Inflammatory macrophage (primary cell): ENCODE measurements around the gene NFATC2.
"Not testable (repeated sequence)": the region's sequence is repeated elsewhere in the genome, so short reads cannot be mapped to it uniquely, and the experiment has no call there.

Experiments
- DNase-seq, 2 donors: peaks; one replicate each; pipeline ENCODE4 v3.0.0-alpha.2; 2020 to 2022

NFATC2 gene

DNA sequence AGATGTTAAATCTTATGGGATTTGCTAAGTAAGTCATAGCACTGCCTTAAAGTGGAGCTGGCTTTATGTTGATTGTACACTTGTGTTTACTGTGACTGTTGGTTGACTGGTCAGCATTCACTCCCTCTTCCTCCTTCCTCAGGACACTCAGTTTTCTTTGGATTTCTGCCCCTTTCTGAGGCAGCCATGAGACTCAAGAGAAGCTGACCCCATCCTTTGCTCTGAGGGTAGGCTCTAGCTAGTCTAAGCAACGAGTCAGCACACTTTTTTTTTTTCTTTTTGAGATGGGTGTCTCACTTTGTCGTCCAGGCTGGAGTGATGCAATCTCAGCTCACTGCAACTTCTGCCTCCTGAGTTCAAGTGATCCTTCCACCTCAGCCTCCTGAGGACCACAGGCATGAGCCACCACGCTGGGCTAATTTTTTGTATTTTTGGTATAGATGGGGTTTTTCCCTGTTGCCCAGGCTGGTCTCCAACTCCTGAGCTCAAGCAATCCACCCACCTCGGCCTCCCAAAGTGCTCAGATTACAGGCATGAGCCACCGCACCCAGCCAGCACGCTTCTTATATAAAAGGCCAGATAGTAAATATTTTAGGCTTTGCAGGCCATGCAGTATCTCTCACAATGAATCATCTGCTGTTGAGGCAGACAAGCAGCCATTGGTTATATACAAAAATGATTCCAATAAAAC, 191.4 kb downstream of the NFATC2 start:
- peak in 1 of 2 donors; percentile 23 for DNase-seq

DNA sequence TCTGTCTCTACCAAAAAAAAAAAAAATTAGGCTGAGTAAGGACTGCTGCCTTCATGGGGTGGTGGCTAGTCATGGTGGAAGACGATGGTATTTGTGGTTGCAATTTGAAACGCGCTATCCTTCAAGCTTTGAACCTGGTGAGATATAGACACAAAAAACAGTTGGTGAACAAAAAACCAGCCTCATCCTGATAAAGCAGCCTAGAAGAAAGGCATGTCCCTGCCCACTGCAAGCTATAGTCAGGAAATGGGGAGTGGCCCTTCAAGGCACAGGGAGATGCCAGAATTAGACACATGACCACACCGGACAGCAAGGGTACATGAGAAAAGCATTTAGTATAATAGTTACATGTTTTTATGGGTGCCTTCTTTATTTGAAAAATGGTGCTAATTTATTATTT, 193.6 kb downstream of the NFATC2 start:
- DNase-seq: no peak

DNA sequence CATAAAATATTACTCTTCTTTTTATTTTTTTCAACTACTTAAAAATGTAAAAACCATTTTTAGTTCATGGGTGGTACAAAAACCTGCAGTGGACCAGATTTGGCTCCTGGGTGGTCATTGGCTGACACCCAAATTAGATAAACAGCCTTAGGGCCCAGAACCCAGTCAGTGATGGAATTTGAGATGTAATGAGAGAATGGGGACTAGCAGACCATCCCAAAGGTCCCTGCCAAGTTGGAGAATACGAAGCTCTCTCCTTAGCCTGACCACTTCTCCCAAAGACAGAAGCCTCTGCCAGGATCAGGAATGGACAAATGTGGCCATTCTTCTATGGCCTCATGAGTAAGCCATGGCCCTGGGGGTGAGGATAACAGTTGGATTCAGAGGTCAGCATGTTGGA, 194.7 kb downstream of the NFATC2 start:
- DNase-seq: no peak

DNA sequence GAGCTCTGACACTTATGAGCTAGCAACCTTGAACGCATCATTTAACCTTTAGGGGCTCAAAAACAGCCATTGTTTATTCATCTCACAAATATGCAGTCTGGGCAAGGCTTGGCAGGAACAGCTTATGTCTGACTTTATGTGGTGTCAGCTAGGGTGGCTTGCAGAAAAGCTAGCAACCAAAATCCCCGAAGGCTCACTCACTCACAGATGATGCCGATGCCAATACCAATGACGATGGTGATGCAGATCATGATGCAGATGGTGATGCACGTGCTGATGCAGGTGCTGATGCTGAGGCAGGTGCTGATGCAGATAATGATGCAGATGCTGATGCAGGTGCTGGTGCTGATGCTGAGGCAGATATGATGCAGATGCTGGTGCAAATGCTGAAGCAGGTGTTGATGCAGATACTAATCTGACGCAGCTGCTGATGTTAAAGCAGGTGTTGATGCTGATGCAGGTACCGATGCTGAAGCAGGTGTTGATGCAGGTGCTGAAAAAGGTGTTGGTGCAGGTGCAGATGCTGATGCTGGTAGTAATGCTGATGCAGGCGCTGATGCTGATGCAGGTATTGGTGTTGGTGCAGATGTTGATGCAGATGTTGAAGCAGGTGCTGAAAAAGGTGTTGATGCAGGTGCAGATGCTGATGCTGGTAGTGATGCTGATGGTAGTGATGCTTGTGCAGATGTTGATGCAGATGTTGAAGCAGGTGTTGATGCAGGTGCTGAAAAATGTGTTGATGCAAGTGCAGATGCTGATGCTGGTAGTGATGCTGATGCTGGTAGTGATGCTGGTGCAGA, 195.6 kb downstream of the NFATC2 start:
- DNase-seq: no peak

DNA sequence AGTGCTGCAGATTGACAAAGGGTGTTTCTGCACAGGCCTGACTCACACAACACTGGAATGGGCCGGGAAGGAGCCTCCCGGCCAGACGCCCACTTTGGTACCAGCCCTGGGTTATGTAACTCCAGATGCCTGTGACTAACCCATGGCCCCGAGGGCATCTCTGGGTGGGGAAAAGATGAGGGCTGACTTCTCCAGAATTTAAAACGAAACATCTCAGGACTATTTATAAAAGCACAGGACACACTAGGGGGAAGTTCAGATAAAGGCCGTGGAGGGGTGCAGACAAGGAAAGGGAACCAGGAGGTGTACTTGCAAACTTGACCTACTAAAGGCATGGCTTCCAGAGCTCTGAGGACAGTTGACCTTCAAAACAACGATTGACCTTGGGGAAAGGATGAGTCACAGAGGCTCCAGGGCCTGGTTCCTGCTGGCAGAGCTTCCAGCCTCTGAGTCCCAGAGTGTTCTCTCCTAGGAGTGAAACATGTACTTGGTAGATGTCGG, 196.9 kb downstream of the NFATC2 start:
- DNase-seq: peak; percentile 82 to 92

DNA sequence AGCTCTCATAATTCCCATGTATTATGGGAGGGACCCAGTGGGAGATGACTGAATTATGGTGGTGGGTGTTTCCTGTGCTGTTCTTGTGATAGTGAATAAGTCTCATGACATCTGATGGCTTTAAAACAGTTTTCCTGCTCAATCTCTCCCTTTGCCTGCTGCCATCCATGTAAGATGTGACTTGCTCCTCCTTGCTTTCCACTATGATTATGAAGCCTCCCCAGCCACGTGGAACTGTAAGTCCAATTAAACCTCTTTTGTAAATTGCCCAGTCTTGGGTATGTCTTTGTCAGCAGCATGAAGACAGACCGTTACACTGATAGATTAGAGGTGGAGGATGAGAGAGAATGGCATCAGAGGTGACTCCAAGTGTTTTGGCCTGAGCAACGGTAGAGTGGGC, 198.7 kb downstream of the NFATC2 start:
- DNase-seq: not testable (repeated sequence)

DNA sequence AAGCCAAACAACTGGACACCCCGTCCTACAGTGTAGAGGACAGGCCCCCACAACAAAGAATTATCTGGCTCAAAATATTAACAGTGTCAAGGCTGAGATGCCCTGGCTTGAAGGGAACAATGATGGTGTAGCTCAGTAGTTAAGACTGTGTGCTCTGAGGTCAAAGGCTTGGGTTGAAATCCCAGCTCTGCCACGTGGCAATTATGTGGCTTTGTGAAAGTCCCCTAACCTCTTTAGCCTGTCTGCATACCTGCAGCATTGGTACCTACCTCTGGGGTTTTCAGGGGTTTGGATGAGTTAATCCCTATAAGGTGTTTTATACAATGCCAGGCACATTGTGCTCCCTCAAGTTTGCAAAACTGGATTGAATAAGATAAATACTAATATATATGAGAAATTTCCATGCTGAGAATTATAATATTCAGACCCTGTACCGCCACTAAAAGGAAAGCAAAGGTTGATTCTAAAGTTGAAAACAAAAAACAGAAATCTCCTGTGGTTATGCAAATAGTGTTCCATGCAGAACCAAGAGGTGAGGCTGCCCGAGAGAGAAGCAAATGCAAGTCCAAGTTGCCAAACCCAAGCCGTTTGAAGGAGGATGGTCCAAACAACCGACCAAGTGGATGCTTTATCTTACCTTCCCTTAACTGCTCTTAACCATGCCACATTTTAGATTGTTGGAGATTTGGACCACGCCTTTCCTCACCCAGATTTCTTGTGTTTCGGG, 199.8 kb downstream of the NFATC2 start:
- DNase-seq: no peak

DNA sequence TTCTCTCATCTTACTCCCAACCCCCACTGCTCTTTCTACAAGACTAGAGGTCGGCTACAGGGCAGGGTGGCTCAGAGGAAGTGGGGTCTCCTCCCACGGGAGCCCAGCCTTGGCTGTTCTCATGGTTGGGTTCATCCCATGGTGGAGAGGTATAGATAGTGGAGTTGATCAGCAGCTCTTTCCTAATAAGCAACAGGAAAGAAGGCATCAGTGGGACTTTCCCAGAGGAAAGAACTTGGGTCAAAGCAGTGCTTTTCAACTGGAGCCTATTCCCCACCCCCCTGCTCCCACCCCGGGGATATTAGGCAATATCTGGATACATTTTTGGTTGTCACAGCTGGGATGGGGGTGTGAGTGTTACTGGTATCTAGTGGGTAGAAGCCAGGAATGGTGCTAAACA, 200.9 kb downstream of the NFATC2 start:
- peak; percentile 27 to 58 for DNase-seq

DNA sequence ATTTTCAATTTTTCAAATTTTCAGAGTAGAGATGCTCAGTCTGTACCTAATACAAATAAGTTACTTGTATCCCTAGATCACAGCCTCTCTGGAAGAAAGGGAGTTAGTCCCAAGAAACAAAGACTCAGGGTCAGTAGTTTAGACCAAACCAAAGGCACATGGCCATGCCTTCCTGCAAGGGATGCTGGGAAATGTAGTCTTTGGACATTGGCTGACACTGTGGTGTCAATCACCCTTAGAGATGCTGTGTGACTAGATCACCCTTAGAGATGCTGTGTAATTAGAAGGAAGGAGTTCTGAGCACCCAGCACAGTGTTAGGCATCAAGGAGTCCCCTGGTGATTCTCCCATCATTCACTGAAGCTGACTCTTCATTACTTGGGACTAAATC, 202.1 kb downstream of the NFATC2 start:
- DNase-seq: no peak

DNA sequence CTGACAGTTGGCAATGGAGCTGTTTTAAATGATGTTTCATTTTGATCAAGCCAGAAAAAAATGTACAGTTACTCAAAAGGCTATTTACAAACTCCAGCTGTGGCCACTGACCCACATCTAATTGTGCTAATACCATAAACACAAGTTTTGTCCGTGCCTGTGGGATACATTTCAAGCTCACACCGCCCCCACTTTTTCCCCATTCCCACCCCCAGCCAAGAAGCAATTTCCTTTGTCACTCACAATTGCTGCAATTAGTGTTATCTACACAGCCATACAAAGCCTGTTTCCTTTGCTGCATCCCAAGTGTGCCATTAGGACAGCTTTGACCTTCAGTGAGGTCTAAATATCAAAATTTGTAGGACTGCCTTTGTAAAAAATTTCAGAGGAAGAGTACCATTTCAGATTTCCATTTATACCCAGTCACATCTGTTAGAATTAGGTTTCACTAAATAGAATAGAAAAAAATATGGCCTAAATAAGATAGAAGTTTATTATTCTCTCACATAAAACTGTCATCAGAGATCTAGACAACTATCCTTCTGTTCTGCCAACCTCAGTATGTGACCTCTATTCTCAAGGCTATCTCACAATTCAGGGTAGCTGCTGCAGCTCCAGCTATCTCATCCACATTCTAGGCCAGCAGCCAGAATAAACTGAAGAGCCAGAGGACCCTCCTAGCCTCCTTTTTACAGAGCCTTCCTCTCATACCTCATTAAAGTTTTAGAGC, 202.6 kb downstream of the NFATC2 start:
- DNase-seq: no peak

DNA sequence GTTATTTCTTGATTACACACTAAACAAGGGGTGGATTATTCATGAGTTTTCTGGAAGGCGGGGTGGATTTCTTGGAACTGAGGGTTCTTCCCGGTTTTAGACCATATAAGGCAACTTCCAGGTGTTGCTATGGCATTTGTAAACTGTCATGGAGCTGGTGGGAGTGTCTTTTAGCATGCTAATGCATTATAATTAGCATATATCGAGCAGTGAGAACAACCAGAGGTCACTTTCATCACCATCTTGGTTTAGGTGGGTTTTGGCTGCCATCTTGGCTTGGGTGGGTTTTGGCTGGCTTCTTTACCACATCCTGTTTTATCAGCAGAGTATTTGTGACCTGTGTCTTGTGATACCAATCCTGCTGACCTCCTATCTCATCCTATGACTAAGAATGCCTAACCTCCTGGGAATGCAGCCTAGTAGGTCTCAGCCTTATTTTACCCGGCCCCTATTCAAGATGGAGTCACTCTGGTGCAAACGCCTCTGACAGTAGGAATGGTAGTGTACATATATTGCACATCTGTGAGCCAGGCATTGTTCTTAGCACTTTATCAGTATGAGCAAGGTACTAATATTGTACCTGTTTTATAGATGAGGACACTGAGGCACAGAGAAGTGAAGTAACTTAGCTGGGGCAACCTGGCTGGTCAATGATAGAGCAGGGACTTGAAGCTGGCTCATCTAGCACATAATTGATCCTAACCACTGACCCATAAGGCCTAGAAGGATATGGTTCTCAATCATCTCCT, 203.7 kb downstream of the NFATC2 start:
- no peak for DNase-seq

DNA sequence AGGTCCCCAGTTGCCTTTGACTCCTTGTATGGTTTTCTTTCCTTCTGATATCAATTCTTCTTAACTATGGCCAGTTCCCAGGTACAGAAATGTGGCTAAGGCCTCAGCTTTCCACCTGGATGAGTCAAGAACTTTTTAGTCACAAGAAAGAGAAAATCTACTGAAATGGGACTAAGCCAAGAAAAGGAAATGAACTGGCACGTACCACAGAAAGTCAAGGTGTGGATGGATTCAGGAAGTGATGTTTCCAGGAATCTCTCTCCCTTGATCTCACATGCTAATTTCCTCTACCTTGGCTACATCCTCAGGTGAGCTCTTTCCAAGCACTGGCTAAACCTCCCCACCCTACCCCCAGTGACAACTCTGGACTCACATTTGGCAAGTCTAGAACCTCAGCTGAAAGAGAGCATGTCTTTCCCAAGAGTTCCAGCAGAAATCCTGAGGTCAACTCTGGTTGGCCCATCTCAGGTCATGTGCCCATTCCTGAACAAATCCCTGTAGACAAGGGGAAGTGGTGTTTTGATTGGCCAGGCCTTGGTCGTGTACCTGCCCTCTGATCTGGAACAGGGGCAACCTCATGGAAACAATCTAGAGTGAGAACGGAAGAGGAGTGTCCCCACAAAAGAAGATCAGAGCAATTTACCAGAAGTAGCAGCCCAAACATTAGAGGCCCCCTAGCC, 205.3 kb downstream of the NFATC2 start:
- no peak for DNase-seq
